Brain pericyte (primary cell): Measurements from ENCODE around the gene KIF18B.
"Not testable (repeated sequence)": the region's sequence is repeated elsewhere in the genome, so short reads cannot be mapped to it uniquely, and the experiment has no call there.

Experiments used
- DNase-seq: peaks from one replicate; pipeline ENCODE4 v3.0.0-alpha.2; 2012; ENCODE audit warnings: low read depth, low spot score

The KIF18B gene

DNA sequence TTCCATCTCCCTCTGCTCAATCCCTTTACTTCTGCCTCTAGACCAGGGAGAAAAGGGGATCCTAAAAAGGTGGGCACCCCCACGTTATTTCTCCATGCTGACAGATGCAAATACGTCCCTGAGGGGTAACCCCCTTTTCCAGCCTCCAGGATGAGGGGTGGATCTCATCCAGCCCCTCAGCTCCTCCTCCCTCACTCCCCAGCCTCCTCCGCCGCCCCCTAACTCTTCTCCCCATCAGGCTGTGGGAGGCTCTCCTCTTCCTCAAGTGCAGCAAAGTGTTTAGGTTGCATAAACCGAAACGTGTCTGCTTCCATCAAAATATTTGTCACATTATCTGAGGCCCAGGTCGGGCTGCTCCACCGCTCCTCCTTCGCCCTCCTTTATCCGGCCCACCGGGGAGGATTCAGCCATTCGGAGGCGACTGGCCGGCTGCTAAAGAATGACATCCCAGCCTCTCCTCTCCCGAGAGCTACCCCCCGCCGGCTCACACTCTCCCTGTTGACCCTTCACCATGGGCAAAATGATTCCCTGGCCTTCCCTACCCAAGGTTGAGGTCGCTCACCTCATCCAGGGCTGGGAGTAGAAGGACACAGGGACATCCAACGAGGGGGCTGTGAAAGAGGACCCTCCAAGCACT is 21.7 kb upstream of the KIF18B start:
- DNase-seq = no peak

GRCh38 chr17:44968225-44969143 is 20.9 kb upstream of the KIF18B start, which contains the start of gene C1QL1:
Gene C1QL1 (minus strand): TSS chr17:44968303. CDS start chr17:44968048, 255 bp downstream.
- DNase-seq = peak; percentile 33

DNA sequence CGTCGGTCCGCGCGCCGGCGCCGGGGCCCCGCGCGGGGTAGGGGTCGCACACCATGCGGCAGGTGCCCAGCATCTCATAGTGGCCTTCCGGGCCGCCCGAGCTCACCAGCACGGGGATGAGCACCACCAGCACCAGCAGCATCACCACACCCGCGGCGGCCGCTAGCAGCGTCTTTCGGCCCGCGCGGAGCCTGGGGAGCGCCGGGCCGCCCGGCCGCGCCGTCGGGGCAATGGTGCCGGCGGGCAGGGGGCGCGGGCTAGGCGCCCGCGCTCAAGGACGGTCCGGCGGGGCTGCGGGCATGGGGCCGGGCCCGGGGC is 20.3 kb upstream of the KIF18B start:
- no peak for DNase-seq

- no peak for DNase-seq
These were observed 19.7 kb upstream of the KIF18B start for GRCh38 chr17:44967026-44967906.

DNA sequence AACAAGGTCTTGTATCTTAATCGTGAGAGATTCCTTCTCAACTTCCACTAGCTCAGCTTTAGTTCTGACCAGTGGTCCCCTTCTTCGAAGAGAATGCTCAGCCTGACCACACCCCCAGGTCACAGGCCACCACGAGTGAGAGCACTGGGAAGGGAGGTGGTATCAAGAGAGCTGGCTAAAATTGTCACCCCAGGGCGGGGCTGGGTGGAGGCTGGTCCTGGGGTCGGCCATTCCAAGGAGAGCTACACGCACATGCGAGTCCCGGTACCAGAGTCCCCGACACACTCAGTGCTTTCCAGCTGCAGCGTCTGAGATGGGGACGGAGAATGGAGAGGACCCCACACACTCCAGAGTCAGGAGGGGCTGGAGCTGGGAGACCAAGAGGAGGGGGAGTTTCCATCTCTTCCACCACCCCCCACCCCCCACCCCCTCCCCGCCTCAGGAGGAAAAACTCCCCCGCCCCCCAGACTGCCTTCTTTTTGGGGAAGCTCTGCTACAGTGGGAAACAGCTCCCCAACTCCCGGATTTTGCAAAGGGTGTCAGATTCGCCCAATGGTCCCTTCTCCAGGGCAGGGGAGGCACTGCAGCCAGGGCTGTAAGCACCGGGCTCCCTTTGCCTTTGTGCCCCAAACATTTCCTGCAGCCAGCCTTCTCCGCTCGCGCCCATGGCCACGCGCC is 18.9 kb upstream of the KIF18B start:
- DNase-seq = no peak

DNA sequence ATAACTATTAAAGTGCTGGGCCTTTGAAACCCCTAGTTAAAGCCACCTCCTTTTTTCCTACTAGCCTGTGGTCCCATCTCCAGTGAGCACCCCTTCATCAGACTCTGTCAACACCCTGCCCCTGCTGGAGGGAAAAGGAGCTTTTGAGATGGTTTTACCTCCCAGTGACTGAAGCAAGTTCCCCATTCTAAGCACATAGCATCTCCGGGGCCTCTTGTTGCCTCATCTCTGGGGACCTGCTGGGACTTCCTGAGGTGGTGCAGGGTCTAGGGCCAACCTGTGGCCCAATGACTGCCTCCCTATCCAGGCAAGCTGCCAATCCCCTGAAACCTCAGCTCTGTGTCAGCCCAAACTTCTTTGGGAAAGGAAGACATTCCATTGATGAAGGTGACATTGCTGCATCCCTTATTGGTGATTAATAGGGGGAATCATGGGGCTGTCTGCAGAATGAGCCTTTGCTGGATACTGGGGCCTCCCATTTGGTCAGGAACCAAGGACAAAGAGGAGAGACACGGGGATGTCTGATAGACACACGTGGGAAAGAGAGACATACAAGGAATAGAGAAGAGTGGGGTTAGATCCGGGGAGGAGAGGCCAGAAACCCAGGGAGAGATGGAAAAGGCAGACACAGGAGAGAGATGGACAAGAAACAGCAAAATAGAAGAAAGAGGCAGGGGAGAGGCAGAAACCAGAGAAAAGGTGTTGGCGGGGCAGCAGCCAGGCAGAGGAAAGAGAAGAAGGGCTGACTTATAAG is 18.1 kb upstream of the KIF18B start:
- no peak for DNase-seq

- no peak for DNase-seq
These were observed 14.4 kb upstream of the KIF18B start for GRCh38 chr17:44961921-44962350.

DNA sequence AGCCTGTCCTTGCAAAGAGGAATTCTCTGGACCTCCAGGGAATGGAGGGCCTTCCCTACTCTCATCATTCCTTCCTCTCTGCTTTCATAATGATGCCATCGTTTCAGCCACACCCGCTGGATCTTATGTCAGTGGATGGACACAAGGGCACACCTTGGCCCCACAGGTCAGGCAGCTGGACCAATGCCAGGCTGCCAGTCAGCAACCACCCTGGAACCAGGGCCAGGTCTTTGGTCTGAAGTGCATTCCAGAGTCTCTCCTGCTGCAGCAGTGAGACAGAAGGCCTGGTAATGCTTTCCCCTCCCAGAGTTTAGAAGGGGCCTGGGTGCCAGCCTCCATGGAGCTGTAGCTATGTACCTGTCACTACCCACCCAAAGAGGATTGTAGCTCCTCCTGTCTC is 13.1 kb upstream of the KIF18B start:
- DNase-seq = no peak

DNA sequence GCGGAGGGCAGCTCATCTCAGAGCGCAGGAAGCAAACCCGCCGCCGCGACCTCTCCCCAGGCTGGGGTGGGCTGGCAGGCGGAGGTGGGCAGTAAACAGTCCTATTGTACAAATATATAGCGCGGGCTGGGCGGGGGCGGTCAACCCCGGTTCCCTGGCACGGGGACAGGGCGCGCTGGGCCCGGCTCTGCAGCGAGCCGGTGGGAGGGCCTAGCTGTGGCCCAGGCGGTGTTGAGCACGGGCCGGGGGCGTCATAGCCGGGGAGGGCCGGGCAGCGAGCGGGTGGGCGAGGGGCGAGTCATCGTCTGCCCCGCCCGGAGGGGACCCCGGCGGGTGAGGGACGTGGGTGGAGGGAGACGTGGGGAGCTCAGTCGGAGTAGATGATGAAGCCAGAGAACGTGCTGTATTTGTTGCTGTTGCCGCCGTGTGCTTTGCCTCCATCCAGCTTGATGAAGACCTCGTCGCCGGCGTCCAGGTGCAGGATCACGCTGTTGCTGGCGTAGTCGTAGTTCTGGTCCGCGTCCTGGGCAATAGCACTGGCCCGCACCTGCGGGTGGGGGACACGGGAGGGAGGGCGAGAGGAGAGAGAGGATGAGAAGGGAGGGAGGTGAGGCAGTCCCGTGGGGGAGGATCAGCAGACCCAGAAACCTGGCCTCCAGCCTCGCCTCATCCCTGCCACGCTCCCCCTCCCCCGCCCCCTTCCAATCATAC is 12.4 kb upstream of the KIF18B start:
- no peak for DNase-seq

GRCh38 chr17:44956998-44957981 is 9.7 kb upstream of the KIF18B start:
- DNase-seq = no peak

DNA sequence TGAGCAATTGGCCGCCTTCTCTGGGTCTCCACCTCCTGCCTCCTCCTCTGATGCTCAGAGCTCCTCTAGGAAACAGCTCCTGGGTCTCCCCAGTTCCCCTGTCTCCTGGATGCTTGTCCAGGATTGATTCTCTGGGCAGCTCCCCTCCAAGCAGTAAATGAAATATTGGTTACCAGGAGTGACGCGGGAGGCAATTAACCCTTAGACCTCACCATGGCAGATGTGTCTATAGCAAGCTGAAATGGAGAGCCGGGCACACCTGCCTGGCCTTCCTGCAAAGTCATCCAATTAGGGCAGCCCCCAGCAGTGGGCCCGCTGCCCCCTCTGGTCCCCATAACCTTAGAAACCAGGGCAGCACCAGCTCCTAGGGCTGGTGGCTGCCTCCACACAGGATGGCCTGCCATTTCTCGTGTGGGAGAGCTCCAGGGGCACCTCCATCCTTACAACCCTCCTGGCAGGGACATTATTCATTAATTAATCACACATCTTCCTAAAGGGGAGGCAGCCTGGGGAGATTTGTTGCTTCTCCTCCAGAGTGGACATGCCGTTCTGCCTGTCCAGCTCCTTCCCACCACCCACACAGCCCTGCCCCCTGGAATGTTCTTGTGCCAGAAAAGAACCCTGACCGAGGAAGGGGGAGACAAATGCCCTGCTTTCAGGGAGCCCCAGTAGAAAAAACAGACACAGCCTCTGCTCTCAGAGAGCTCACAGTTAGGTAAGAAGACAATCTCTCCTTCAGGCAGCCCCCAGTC is 8.3 kb upstream of the KIF18B start:
- no peak for DNase-seq

DNA sequence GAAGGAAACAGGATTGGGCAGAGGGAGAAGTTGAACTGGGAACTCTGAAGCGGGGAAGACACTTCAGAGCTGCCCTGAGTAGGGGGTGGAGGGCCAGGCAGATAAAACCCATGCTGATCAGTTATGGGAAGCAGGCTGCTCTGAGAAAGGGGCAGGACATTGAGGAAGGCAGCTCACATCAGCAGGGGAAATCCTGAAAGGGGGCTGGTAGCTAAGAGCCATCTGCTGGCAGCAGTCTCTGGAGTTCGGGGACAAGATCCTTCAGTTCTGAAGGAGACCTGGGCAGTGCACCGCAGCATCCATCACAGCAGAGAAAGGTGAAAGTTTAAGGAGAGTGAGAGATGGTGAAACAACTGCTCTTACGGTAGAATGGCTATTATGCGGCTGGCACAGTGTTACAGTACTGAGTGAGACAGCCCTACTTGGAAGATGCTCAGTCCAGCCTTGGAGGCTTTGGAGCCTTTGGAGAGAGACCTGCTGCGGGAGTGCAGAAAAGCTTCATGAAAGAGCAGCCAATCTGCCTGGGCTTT is 5.4 kb upstream of the KIF18B start:
- no peak for DNase-seq

GRCh38 chr17:44948315-44948795 is 782 bp upstream of the KIF18B start:
- DNase-seq = no peak

GRCh38 chr17:44945652-44946051 is 1.9 kb downstream of the KIF18B start:
- DNase-seq = not testable (repeated sequence)

DNA sequence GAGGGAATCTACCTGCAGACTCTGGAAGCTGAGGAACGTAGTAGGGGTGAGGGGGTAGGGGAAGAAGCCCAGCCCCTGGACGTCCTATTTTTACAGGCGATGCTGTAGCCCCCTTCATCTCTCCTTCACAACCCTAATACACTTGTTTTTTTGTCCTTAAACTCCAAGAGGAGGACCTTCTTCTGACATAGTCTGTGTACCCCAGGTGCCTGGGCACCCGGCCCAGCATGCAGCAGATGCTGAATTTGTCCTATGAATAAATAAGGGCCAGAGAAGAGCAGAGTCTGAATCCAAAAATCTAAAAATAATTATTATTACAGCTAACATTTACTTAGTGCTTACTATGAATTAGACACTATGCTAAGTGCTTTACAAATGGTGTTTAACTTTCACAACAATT is 5.1 kb downstream of the KIF18B start:
- DNase-seq = no peak

DNA sequence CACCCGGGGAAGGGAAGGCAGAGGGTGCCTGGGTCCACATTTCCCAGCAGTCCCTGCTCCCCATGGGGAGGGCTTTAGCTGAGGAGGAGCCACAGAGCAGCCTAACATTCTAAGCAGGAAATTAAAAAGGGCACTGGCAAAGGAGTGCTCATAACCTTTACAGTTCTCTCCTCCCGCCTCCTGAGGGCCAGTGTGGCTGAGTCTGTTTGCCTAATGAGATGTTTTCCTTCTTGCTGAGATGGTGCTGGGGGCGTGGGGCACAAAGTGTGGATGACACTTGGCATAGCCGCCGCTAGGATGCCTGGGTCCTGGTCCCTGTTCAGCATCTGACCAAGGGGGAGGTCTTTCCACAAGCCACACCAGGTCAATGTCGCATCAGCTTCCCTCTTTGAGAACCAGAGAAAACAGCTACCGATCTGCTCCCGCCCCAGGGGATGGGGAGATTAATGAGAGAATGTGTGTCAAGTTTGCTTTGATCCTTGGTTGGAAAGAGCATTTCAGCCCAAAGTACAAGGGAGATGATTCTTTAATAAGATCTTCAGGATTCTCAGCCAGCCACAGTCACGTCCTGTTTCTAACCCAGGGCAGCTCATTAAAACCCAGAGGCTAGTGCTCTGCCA is 5.8 kb downstream of the KIF18B start:
- no peak for DNase-seq

GRCh38 chr17:44940768-44941167 is 6.8 kb downstream of the KIF18B start:
- DNase-seq = no peak
